Activated naive CD4-positive, alpha-beta T cell treated with anti-CD3 and anti-CD28 coated beads, Interleukin-2, amount 50 U/mL, for 24 hours (primary cell): ENCODE results near the gene GULP1.
"Not testable (repeated sequence)": the region's sequence is repeated elsewhere in the genome, so short reads cannot be mapped to it uniquely, and the experiment has no call there.

Experiments
- H3K27ac Mint-ChIP-seq: one replicate; pipeline ENCODE4 v1.8.0; 2021; ENCODE audit warnings: mild to moderate bottlenecking, mixed read lengths
- H3K27me3 Mint-ChIP-seq: one replicate; pipeline ENCODE4 v1.8.0; 2021; ENCODE audit warnings: mixed read lengths
- H3K36me3 Mint-ChIP-seq: one replicate; pipeline ENCODE4 v1.8.0; 2021; ENCODE audit warnings: mixed read lengths
- H3K4me1 Mint-ChIP-seq: one replicate; pipeline ENCODE4 v1.8.0; 2021; ENCODE audit warnings: mixed read lengths
- H3K4me3 Mint-ChIP-seq: one replicate; pipeline ENCODE4 v1.8.0; 2021; ENCODE audit warnings: mild to moderate bottlenecking, mixed read lengths
- H3K9me3 Mint-ChIP-seq: one replicate; pipeline ENCODE4 v1.8.0; 2021; ENCODE audit warnings: mixed read lengths

Gene GULP1

GRCh38 chr2:188577231-188577630 lies 285.6 kb downstream of the GULP1 start:
- Mint-ChIP-seq H3K27me3 (peaks cover 1% of the 10 kb centered on the region), H3K27ac (no peak overlapping the region), H3K9me3 (no peaks in the 10 kb centered on the region), H3K4me1 (no peaks in the 10 kb centered on the region), H3K4me3 (no peak overlapping the region), H3K36me3 (no peaks in the 10 kb centered on the region)

- no peak overlapping the region for H3K27ac Mint-ChIP-seq
- H3K4me3 Mint-ChIP-seq = no peak overlapping the region
- H3K4me1 Mint-ChIP-seq = no peaks in the 10 kb centered on the region
- H3K27me3 Mint-ChIP-seq = no peaks in the 10 kb centered on the region
- H3K9me3 Mint-ChIP-seq = no peaks in the 10 kb centered on the region
- no peaks in the 10 kb centered on the region for H3K36me3 Mint-ChIP-seq
Observed at GRCh38 chr2:188580738-188581137, 289.1 kb downstream of the GULP1 start.

- H3K36me3 Mint-ChIP-seq = no peaks in the 10 kb centered on the region
- no peak overlapping the region for H3K4me3 Mint-ChIP-seq
- no peaks in the 10 kb centered on the region for H3K27me3 Mint-ChIP-seq
- no peaks in the 10 kb centered on the region for H3K9me3 Mint-ChIP-seq
- H3K4me1 Mint-ChIP-seq = no peaks in the 10 kb centered on the region
- H3K27ac Mint-ChIP-seq = no peak overlapping the region
Observed at GRCh38 chr2:188582211-188582610, 290.5 kb downstream of the GULP1 start.

- Mint-ChIP-seq H3K4me3 (no peak overlapping the region), H3K27ac (no peak overlapping the region), H3K36me3 (no peaks in the 10 kb centered on the region), H3K4me1 (no peaks in the 10 kb centered on the region), H3K27me3 (no peaks in the 10 kb centered on the region), H3K9me3 (no peaks in the 10 kb centered on the region)
Observed at GRCh38 chr2:188588235-188588634, 296.6 kb downstream of the GULP1 start.

GRCh38 chr2:188596054-188596453 lies 304.4 kb downstream of the GULP1 start:
- H3K4me1 Mint-ChIP-seq = no peaks in the 10 kb centered on the region
- no peak overlapping the region for H3K4me3 Mint-ChIP-seq
- H3K27ac Mint-ChIP-seq = no peak overlapping the region
- H3K9me3 Mint-ChIP-seq = no peaks in the 10 kb centered on the region
- H3K27me3 Mint-ChIP-seq = no peaks in the 10 kb centered on the region
- H3K36me3 Mint-ChIP-seq = no peaks in the 10 kb centered on the region

GRCh38 chr2:188598551-188598950 lies 306.9 kb downstream of the GULP1 start:
- Mint-ChIP-seq H3K4me3 (no peak overlapping the region), H3K4me1 (no peaks in the 10 kb centered on the region), H3K27me3 (no peaks in the 10 kb centered on the region), H3K27ac (no peak overlapping the region), H3K9me3 (no peaks in the 10 kb centered on the region), H3K36me3 (no peaks in the 10 kb centered on the region)

- no peak overlapping the region for H3K4me3 Mint-ChIP-seq
- H3K9me3 Mint-ChIP-seq = no peaks in the 10 kb centered on the region
- no peak overlapping the region for H3K27ac Mint-ChIP-seq
- no peaks in the 10 kb centered on the region for H3K36me3 Mint-ChIP-seq
- no peaks in the 10 kb centered on the region for H3K27me3 Mint-ChIP-seq
- H3K4me1 Mint-ChIP-seq = no peaks in the 10 kb centered on the region
Observed at GRCh38 chr2:188599140-188599539, 307.5 kb downstream of the GULP1 start.

- no peaks in the 10 kb centered on the region for H3K27me3 Mint-ChIP-seq
- no peak overlapping the region for H3K4me3 Mint-ChIP-seq
- no peaks in the 10 kb centered on the region for H3K36me3 Mint-ChIP-seq
- H3K27ac Mint-ChIP-seq = no peak overlapping the region
- peaks cover 4% of the 10 kb centered on the region for H3K9me3 Mint-ChIP-seq
- H3K4me1 Mint-ChIP-seq = no peaks in the 10 kb centered on the region
Observed at GRCh38 chr2:188600536-188601210, 309.0 kb downstream of the GULP1 start.

GRCh38 chr2:188601391-188601790 lies 309.7 kb downstream of the GULP1 start:
- Mint-ChIP-seq H3K27me3 (no peaks in the 10 kb centered on the region), H3K4me3 (no peak overlapping the region), H3K4me1 (no peaks in the 10 kb centered on the region), H3K36me3 (no peaks in the 10 kb centered on the region), H3K27ac (no peak overlapping the region), H3K9me3 (peaks cover 4% of the 10 kb centered on the region)

- Mint-ChIP-seq H3K36me3 (no peaks in the 10 kb centered on the region), H3K27me3 (no peaks in the 10 kb centered on the region), H3K4me1 (no peaks in the 10 kb centered on the region), H3K27ac (no peak overlapping the region), H3K4me3 (no peak overlapping the region), H3K9me3 (peaks cover 4% of the 10 kb centered on the region)
Observed at GRCh38 chr2:188601927-188602326, 310.3 kb downstream of the GULP1 start.

GRCh38 chr2:188604579-188604978 lies 312.9 kb downstream of the GULP1 start:
- H3K27me3 Mint-ChIP-seq = no peaks in the 10 kb centered on the region
- no peaks in the 10 kb centered on the region for H3K4me1 Mint-ChIP-seq
- H3K27ac Mint-ChIP-seq = no peak overlapping the region
- H3K36me3 Mint-ChIP-seq = no peaks in the 10 kb centered on the region
- H3K4me3 Mint-ChIP-seq = no peak overlapping the region
- H3K9me3 Mint-ChIP-seq = peaks cover 4% of the 10 kb centered on the region

GRCh38 chr2:188605609-188606584 lies 314.2 kb downstream of the GULP1 start:
- not testable (repeated sequence) for H3K9me3 Mint-ChIP-seq, H3K27ac Mint-ChIP-seq, H3K27me3 Mint-ChIP-seq, H3K36me3 Mint-ChIP-seq, H3K4me1 Mint-ChIP-seq
- peak overlapping the region; percentile 66 for H3K4me3 Mint-ChIP-seq

- not testable (repeated sequence) for H3K4me1 Mint-ChIP-seq, H3K27me3 Mint-ChIP-seq, H3K36me3 Mint-ChIP-seq, H3K9me3 Mint-ChIP-seq, H3K4me3 Mint-ChIP-seq, H3K27ac Mint-ChIP-seq
Observed at GRCh38 chr2:188606596-188606995, 314.9 kb downstream of the GULP1 start.

- Mint-ChIP-seq H3K4me3 (no peak overlapping the region), H3K27ac (no peak overlapping the region), H3K27me3 (no peaks in the 10 kb centered on the region), H3K4me1 (no peaks in the 10 kb centered on the region), H3K36me3 (no peaks in the 10 kb centered on the region), H3K9me3 (peaks cover 4% of the 10 kb centered on the region)
Observed at GRCh38 chr2:188607501-188607900, 315.8 kb downstream of the GULP1 start.

GRCh38 chr2:188609321-188610049 lies 317.8 kb downstream of the GULP1 start:
- no peak overlapping the region for H3K27ac Mint-ChIP-seq
- H3K9me3 Mint-ChIP-seq = peaks cover 4% of the 10 kb centered on the region
- no peaks in the 10 kb centered on the region for H3K27me3 Mint-ChIP-seq
- no peak overlapping the region for H3K4me3 Mint-ChIP-seq
- no peaks in the 10 kb centered on the region for H3K36me3 Mint-ChIP-seq
- no peaks in the 10 kb centered on the region for H3K4me1 Mint-ChIP-seq

- H3K27me3 Mint-ChIP-seq = no peaks in the 10 kb centered on the region
- no peaks in the 10 kb centered on the region for H3K36me3 Mint-ChIP-seq
- H3K4me1 Mint-ChIP-seq = no peaks in the 10 kb centered on the region
- no peak overlapping the region for H3K27ac Mint-ChIP-seq
- H3K9me3 Mint-ChIP-seq = peaks cover under 1% of the 10 kb centered on the region
- H3K4me3 Mint-ChIP-seq = no peak overlapping the region
Observed at GRCh38 chr2:188610050-188610444, 318.4 kb downstream of the GULP1 start.
